Fibroblast of mammary gland (primary cell): ENCODE data around the gene BAIAP3.

Experiments used
- DNase-seq: peaks from one replicate; pipeline ENCODE4 v3.0.0-alpha.2; 2010; ENCODE audit warnings: low read depth
- H3K4me3 ChIP-seq: 2 replicates; pipeline ENCODE4 v1.5.1; 2011; ENCODE audit warnings: low read depth, mild to moderate bottlenecking, low read length, moderate library complexity; ENCODE audit not compliant: control insufficient read depth
- TF ChIP-seq, protein P1 (sequence below): conservative IDR thresholded peaks from 2 replicates; pipeline ENCODE4 v1.5.1; 2011; ENCODE audit warnings: low read depth, low read length, inconsistent platforms; ENCODE audit not compliant: control insufficient read depth, insufficient read depth

The BAIAP3 gene

DNA sequence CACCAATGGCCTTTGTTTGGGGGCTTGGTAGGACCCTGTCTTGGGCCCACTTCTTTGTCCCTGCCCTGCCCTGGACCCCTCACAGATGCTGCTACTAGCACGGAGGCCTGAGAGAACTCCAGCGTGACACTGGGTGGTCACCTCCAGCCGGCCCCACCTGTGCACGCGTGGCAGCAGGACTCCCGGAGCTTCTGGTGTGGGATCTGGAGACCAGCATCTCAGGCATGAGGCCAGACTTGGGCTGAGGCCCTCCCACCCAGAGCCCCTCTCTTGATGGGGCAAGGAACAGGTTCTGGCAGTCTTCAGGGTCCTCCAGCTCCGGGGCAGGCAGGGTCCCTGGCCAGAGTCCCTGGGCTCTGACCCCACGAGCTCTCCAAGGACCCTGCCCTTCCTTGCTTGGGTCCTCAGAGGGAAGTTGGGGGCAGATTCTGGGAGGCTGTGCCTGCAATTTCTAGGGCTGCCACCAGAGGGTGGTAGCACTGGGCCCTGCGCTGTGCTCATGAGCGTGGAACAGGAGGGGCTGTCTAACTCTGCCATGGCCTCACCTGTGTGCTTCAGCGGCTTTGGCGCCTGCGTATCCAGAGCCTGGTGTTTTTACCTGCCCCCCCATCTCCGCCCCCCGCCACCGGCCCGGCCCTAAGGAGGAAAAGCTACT lies 3.1 kb upstream of the BAIAP3 start:
- DNase-seq: no peak
- no peak overlapping the region for H3K4me3 ChIP-seq
- TF ChIP-seq, protein P1, sequence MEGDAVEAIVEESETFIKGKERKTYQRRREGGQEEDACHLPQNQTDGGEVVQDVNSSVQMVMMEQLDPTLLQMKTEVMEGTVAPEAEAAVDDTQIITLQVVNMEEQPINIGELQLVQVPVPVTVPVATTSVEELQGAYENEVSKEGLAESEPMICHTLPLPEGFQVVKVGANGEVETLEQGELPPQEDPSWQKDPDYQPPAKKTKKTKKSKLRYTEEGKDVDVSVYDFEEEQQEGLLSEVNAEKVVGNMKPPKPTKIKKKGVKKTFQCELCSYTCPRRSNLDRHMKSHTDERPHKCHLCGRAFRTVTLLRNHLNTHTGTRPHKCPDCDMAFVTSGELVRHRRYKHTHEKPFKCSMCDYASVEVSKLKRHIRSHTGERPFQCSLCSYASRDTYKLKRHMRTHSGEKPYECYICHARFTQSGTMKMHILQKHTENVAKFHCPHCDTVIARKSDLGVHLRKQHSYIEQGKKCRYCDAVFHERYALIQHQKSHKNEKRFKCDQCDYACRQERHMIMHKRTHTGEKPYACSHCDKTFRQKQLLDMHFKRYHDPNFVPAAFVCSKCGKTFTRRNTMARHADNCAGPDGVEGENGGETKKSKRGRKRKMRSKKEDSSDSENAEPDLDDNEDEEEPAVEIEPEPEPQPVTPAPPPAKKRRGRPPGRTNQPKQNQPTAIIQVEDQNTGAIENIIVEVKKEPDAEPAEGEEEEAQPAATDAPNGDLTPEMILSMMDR: peak; percentile 56

DNA sequence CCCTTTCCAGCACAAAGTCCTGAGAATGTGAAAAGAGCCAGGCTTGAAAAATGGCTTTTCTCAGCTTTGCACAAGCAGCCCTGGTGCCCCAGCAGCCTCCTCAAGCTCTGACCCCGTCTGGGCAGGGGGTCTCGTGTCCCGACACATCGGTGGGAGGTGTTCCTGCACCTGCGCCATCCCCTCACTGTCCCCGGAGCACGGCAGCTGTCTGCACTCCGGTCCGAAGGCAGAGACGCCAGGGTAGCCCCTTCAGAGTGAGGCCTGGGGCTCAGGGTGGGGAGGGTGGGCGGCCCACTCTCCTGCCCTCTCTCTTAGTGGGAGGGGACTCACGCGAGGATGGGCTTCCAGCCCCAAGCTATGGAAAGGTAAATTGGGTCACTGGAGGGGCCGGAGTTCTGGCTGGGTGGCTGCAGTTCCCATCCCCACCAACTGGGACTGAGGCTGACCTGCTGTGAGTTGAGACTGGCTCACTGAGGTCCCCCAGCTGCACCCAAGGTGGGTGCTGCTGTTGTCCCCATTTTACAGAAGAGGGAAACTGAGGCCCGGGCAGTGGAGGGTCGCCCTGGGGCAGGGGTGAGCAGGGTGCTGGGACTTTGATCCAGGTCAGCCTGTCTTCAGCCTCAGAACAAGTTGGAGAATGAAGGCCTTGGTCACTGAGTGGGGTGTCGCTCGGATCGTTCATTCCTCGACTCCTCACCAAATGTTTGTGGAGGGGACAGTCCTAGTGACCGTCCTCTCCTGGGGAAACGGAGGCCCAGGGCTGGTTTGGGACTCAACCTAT lies 2.3 kb upstream of the BAIAP3 start:
- no peak overlapping the region for H3K4me3 ChIP-seq
- no peak for DNase-seq
- TF ChIP-seq, protein P1: no peak

DNA sequence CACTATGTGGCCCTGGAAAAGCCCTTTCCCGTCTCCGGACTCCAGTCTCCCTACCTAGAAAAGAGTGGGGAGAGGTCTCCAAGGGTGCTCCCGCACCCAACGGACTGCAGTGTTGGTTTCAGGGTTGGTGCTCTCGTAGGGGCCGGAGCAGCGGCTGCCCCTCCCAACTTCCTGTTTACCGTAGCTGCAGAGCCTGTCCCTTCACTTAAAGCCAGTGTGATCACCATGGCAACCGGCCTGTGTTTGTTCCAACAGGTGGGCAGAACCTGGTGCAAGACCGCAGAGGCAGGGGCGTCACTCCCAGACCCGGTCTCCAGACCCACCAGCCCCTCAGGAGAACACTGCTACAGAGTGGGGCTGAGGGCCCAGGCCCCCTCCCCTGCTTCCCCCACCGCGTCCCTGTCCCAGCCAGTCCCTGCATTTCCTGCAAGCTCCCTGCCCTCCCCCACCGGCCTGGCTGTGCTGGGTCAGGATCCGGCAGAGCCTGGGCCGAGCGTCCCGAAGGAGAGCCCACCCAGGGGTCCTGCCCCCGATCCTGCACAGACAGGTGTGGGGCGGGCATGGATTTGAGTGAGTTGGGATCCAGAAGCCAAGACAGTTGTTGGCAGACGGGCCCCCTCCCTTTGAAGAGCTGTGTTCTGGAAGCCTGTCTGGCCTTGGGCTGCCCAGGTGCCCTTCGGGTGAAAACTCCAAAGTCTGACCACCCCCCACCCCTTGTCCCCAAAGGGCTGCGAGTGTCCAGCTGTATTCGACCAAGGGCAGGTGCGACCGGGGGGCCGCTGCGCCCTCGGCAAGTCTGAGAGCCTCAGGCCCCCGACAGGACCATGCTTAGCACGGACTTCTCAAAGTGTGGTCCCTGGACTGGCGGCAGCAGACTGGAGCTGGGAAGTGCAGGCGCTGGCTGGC lies 1.5 kb upstream of the BAIAP3 start:
- TF ChIP-seq, protein P1: no peak
- H3K4me3 ChIP-seq: no peak overlapping the region
- peak; percentile 28 for DNase-seq

DNA sequence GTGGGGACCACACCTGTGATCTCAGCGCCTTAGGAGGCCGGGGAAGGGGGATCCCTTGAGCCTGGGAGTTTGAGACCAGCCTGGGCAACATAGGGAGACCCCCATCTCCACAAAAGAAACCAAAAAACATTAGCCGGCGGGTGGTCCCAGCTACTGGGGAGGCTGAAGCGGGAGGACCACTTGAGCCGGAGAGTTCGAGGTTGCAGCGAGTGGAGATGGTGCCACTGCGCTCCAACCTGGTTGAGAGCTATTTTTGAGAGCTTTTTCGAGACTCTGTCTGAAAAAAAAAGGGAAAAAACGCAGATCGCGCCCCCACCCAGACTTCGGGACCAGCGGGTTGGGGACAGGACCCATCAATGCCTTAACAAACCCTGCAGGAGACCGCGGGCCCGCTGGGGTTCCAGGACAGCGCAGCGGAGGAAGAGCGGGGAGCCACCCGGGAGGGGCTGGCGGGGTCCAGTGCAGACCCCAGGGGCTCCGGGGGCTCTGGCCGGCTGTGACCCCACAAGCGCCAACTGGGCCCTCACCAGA lies 762 bp upstream of the BAIAP3 start:
- H3K4me3 ChIP-seq: no peak overlapping the region
- DNase-seq: no peak
- TF ChIP-seq, protein P1: no peak

DNA sequence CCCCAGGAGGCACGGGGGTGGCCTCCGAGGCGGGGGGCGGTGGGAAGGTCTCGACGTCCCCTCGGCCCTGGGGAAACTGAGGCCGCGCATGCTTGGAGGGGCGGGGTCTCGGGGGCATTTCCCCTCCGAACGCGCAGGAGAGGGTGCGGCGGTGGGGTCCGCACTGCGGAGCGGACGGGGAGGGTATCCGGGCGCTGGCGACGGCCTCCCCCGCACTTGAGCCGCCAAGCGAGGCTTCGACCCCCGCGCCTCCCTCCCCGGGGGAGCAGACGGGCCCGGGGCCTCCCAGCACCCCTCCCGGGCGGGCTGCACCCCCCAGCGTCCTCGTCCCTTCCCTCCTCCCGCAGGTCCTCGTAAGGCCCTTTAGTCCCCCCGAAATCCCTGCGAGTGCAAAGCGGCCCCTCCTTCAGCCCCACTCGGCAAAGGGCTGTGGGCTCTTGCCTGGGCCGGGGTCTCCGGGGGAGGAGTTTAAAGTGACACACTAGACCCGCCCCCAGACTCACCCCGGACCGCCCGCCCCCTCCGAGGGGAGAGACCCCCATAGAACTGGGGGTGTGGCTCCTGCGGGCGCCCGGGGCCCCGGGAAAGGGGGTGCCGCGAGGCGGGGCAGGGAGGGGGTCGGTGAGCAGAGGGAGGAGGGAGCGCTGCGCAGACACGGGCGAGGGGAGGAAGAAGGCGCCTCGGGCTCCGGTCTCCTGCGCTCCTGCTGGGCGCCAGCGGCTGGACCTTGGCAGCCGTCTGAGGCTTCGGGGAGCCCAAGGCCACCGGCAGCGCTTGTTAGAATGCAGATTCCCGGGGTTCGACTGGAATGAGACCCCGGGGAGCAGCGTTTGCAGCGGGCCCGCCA lies 632 bp downstream of the BAIAP3 start:
- H3K4me3 ChIP-seq: no peak overlapping the region
- DNase-seq: no peak
- TF ChIP-seq, protein P1: no peak

DNA sequence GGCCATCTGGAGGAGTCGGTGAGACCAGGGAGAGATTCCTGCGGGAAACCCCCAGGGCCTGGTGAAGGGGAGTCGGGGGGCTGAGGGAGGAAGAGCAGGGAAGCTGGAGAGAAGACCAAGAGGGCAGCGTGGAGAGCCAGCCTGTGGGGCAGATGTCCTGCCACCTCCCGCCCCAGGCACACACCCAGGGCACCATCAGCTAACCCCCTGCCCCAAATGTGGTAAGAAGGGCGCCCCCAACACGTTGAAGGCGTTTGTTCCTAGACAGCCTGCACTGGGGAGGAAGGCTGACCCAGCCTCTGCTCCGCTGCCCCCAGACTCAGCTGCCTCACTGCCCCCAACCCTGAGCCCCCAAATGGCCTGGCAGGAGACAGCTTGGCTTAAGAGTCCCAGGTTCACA lies 1.3 kb downstream of the BAIAP3 start:
- DNase-seq: no peak
- TF ChIP-seq, protein P1: no peak
- no peak overlapping the region for H3K4me3 ChIP-seq
